GM18502 (cell line): Measurements from ENCODE around the gene ZFPM1.

Experiments used
- ATAC-seq: cut with Tn5 transposase; IDR thresholded peaks from one replicate; pipeline ENCODE4 v1.9.1; 2021; ENCODE audit warnings: mild to moderate bottlenecking; ENCODE audit not compliant: unreplicated experiment, poor library complexity

The ZFPM1 gene

GRCh38 chr16:88433632-88434352 lies 19.3 kb upstream of the ZFPM1 start:
- ATAC-seq: no peak

GRCh38 chr16:88434353-88434690 lies 18.8 kb upstream of the ZFPM1 start:
- no peak for ATAC-seq

GRCh38 chr16:88434746-88435145 lies 18.3 kb upstream of the ZFPM1 start:
- no peak for ATAC-seq

GRCh38 chr16:88435437-88436355 lies 17.4 kb upstream of the ZFPM1 start:
- ATAC-seq: no peak

- ATAC-seq: no peak
These were observed 16.3 kb upstream of the ZFPM1 start for GRCh38 chr16:88436796-88437195.

- no peak for ATAC-seq
These were observed 15.6 kb upstream of the ZFPM1 start for GRCh38 chr16:88437367-88437964.

DNA sequence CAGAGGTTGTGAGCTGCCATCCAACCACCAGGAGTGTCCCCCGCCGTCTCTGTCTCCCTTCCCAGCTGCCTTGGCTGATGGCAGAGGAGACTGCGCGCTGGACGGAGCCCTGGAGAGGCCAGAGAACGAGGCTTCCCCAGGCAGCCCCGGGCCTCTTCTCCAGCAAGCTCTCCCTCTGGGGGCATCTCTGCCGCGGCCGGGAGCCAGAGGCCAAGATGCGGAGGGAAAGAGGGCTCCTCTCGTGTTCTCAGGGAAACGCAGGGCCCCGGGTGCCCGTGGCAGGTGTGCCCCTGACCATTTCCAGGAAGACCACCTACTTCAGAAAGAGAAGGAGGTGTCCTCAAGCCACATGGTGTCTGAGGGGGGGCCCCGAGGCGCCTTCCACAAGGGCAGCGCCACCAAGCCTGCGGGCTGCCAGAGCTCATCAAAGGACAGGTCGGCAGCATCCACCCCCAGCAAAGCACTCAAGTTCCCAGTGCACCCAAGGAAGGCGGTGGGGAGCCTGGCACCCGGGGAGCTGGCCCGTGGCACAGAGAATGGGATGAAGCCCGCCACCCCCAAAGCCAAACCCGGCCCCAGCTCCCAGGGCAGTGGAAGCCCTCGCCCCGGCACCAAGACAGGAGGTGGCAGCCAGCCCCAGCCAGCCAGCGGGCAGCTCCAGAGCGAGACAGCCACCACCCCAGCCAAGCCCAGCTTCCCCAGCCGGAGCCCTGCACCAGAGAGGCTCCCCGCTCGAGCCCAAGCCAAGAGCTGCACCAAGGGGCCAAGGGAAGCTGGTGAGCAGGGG lies 14.8 kb upstream of the ZFPM1 start:
- ATAC-seq: no peak

- ATAC-seq: no peak
These were observed 14.1 kb upstream of the ZFPM1 start for GRCh38 chr16:88439016-88439415.

GRCh38 chr16:88439706-88440105 lies 13.4 kb upstream of the ZFPM1 start:
- no peak for ATAC-seq

DNA sequence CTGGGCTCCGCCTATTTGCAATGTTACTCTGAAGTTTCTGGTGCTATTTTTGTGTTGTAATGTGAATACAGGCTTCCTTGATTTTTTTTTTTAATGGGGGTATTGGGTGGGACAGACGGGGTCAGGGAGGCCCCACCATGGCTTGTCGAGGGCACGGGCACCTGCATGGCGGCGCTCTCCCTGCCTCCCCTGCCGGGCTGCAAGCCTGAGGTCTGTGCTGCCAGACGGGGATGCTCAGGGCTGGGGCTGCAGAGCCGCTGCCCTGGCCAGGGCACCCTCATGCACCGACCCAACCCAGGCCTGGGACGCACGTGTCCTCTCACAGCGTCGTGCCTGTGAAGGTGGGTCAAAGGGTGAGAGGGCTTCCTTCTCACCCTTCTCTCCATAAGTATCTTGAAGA lies 13.0 kb upstream of the ZFPM1 start:
- no peak for ATAC-seq

- ATAC-seq: no peak
These were observed 12.2 kb upstream of the ZFPM1 start for GRCh38 chr16:88440686-88441405.

- ATAC-seq: no peak
These were observed 11.6 kb upstream of the ZFPM1 start for GRCh38 chr16:88441460-88441859.

- ATAC-seq: no peak
These were observed 10.7 kb upstream of the ZFPM1 start for GRCh38 chr16:88442383-88442726.

DNA sequence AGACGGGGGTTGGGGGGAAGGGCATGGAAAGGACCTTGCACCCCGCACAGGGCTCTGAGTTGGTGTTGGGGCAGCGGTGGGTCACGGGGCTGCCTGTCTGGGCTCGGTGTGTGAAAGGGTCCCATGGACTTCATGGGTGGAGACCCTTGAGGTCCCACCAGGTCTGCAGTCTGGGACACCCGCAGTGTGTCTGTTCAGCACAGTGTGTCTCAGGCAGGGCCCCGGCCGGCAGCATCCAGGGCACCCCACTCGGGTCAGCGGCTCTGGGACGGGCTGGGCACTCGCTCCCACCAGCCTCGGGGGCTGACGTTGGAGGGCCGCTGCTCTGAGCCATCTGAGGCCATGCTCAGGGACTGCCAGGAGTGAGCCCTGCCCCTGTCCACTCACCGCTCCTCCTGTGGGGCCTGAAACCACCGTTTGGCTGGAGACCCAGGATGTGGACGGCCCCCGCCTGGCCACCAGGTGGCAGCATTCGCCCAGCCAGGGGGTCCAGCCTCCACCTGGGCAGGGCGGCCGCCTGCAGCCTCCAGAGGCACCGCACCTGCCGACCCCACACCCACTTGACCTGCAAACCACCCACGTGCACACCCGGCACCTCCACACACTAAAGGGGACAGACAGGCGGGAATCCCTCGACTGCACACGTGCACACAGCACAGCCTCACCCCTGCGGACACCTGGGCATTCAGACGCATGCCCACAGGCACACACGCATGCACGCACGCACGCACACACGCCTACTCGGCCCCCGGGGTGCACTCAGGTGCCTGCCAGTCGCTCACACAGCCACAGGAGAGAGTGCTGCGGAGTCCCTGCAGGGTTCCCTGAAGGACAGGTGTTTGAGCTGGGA lies 10.1 kb upstream of the ZFPM1 start:
- peak; percentile 58 for ATAC-seq

DNA sequence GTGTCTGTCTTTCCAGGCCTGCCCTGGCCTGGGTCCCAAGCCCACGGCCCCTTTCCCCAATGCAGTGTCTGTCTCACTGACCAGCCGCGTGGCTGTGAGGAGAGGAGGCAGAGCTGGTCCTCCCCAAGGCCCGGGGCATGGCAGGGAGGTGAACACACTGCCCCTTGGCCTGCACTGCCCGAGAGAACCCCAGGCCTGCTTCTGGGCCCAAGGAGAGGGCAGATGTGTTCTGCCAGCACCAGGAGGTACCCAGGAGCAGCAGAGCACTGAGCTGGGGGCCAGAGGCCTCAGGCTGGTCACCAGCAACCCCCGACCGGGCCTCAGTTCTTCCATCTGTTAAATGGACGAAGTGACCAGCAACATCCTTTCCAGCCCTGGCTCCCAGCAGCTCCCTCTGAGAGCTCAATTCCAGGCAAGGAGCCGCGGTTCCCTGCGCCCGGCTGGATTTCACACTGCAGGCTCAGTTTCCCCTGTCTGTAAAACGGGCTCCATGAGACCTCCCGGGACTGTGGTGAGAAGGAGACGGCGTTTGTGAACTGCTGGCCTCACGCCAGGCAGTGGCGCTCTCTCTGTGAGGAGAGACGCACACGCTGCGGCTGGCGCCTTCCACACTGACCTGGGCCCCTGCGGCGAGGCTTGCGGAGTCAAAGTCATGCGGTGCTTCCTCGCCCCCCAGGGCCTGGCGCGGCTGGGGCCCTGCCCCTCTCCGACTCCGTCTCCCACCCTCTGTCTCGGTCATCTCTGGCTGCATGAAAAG lies 8.1 kb upstream of the ZFPM1 start:
- no peak for ATAC-seq

- no peak for ATAC-seq
These were observed 7.5 kb upstream of the ZFPM1 start for GRCh38 chr16:88445583-88445960.

- ATAC-seq: no peak
These were observed 7.0 kb upstream of the ZFPM1 start for GRCh38 chr16:88446061-88446460.

DNA sequence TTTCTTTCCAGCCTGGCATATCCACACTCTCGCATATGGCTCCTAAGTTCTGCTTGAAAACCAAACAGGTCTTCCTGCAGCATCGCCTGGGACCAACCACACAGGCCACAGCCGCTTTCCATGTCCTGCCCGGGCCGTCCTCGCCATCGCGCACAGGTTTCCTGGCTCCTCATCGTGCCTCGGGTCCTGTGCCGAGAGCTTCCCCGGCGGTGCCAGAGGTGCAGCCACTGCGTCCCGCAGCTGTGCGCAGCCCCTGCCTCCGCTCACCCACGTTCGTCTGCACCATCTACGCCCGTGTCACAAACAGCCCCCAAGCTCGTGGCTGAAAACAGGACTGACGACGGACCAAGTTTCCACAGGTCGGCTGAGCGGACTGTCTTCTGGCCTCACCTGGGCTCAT lies 6.3 kb upstream of the ZFPM1 start:
- ATAC-seq: no peak
